SK-N-SH (cell line): Measurements from ENCODE around the gene TMEM209. TPM values are rescaled to one million over a fixed set of nuclear protein-coding genes. Genes with fewer than 3 reads are reported as not detected.

ENCODE experiments used
- CTCF ChIA-PET: fragments of 300-600, 350-600 bp; formaldehyde crosslinking; extraction: SDS; loops from one replicate; lab custom pipeline; 2021; lab: Yijun Ruan, JAX
- POLR2A ChIA-PET: fragments of 350-600 bp; sonication (Branson Sonifier 250); formaldehyde crosslinking; extraction: SDS; loops from one replicate; lab custom pipeline; 2020; ENCODE audit warnings: antibody characterized with exemption, inconsistent platforms; lab: Yijun Ruan, JAX
- DNase-seq: peaks from one replicate; pipeline ENCODE4 v3.0.0; 2012
- H2AFZ ChIP-seq: fragments of 200-600 bp; sonication (generic); 2 replicates; pipeline ENCODE4 v1.8.1; 2016; ENCODE audit warnings: antibody characterized with exemption, mild to moderate bottlenecking, low read depth
- H3F3A ChIP-seq: fragments of 200-600 bp; sonication (generic); replicated peaks from 2 replicates; pipeline ENCODE3; 2016; ENCODE audit warnings: antibody characterized with exemption, mild to moderate bottlenecking; ENCODE audit not compliant: insufficient read depth
- H3K27ac ChIP-seq, 2 experiments: fragments of 200-500 bp in 1 of 2; fragments of 200-600 bp in 1 of 2; sonication (Bioruptor generic) in 1 of 2; sonication (generic), shearing (Covaris generic) in 1 of 2; 2 replicates each; pipeline versions ENCODE4 v1.5.1 to v1.6.1; 2014 to 2016; ENCODE audit warnings: low read depth in 2 of 2, inconsistent platforms in 1 of 2, low read length in 1 of 2, mild to moderate bottlenecking in 1 of 2, mixed read lengths in 1 of 2
- H3K27me3 ChIP-seq: fragments of 200-600 bp; sonication (generic), shearing (Covaris generic); 2 replicates; pipeline ENCODE4 v1.6.1; 2016; ENCODE audit warnings: mixed run types; ENCODE audit not compliant: insufficient read depth
- H3K36me3 ChIP-seq, 2 experiments: fragments of 200-500 bp in 1 of 2; fragments of 200-600 bp in 1 of 2; sonication (Bioruptor generic) in 1 of 2; sonication (generic) in 1 of 2; replicated peaks in 1 of 2; 2 replicates each; pipeline versions ENCODE3 to v1.5.1; 2014 to 2016; ENCODE audit warnings: low read length in 1 of 2, mild to moderate bottlenecking in 1 of 2; ENCODE audit not compliant: insufficient read depth in 2 of 2, control insufficient read depth in 1 of 2
- H3K4me1 ChIP-seq, 2 experiments: fragments of 200-500 bp in 1 of 2; fragments of 200-600 bp in 1 of 2; sonication (Bioruptor generic) in 1 of 2; sonication (generic), shearing (Covaris generic) in 1 of 2; 2 replicates each; pipeline versions ENCODE4 v1.5.1 to v1.6.1; 2014 to 2016; ENCODE audit warnings: low read depth in 1 of 2, low read length in 1 of 2, mixed run types in 1 of 2; ENCODE audit not compliant: insufficient read depth in 2 of 2, control insufficient read depth in 1 of 2
- H3K4me2 ChIP-seq: fragments of 200-600 bp; sonication (generic), shearing (Covaris generic); 2 replicates; pipeline ENCODE4 v1.6.1; 2017; ENCODE audit warnings: mixed run types
- H3K4me3 ChIP-seq, 2 experiments: fragments of 200-500 bp in 1 of 2; fragments of 200-600 bp in 1 of 2; sonication (Bioruptor generic) in 1 of 2; sonication (generic), shearing (Covaris generic) in 1 of 2; 2 replicates each; pipeline versions ENCODE4 v1.5.1 to v1.8.1; 2014 to 2016; ENCODE audit warnings: low read depth in 2 of 2, inconsistent platforms in 1 of 2, low read length in 1 of 2, mild to moderate bottlenecking in 1 of 2, mixed read lengths in 1 of 2, moderate library complexity in 1 of 2
- H3K79me2 ChIP-seq: fragments of 200-600 bp; sonication (generic); 2 replicates; pipeline ENCODE4 v1.8.1; 2017; ENCODE audit warnings: mild to moderate bottlenecking; ENCODE audit not compliant: insufficient read depth
- H3K9ac ChIP-seq: fragments of 200-600 bp; sonication (generic); 2 replicates; pipeline ENCODE4 v1.6.1; 2017; ENCODE audit warnings: mixed run types
- H3K9me2 ChIP-seq: fragments of 200-600 bp; sonication (generic); 2 replicates; pipeline ENCODE4 v1.6.1; 2017; ENCODE audit warnings: mixed run types
- H3K9me3 ChIP-seq: fragments of 200-600 bp; sonication (generic); 2 replicates; pipeline ENCODE4 v1.6.1; 2017; ENCODE audit warnings: mixed run types, mild to moderate bottlenecking, moderate library complexity
- H4K20me1 ChIP-seq: fragments of 200-600 bp; sonication (generic); 2 replicates; pipeline ENCODE4 v1.6.1; 2017; ENCODE audit warnings: mild to moderate bottlenecking, mixed run types; ENCODE audit not compliant: insufficient read depth
- CHD2 ChIP-seq: fragments of 150-350 bp; IDR thresholded peaks from 2 replicates; pipeline ENCODE4 v1.6.1; 2018; ENCODE audit warnings: low read length; ENCODE audit not compliant: partially characterized antibody
- CTCF ChIP-seq: fragments of 200-600 bp; sonication (generic); IDR thresholded peaks from 2 replicates; pipeline ENCODE4 v1.6.1; 2017; ENCODE audit warnings: antibody characterized with exemption, mild to moderate bottlenecking, moderate library complexity
- EZH2phosphoT487 ChIP-seq: fragments of 200-600 bp; sonication (generic); IDR thresholded peaks from 2 replicates; pipeline ENCODE4 v1.6.1; 2017; ENCODE audit warnings: low read depth, mixed run types, mild to moderate bottlenecking, antibody characterized with exemption, moderate library complexity, borderline replicate concordance
- FOSL2 ChIP-seq: IDR thresholded peaks from 2 replicates; pipeline ENCODE4 v1.4.0; 2012; ENCODE audit warnings: low read depth, mild to moderate bottlenecking, moderate library complexity, borderline replicate concordance
- GABPA ChIP-seq: IDR thresholded peaks from 2 replicates; pipeline ENCODE4 v1.4.0; 2012; ENCODE audit warnings: low read depth, mild to moderate bottlenecking
- JUND ChIP-seq: IDR thresholded peaks from 2 replicates; pipeline ENCODE4 v1.4.0; 2012
- MXI1 ChIP-seq: IDR thresholded peaks from 2 replicates; pipeline ENCODE4 v1.6.1; 2012; ENCODE audit warnings: mild to moderate bottlenecking, low read depth, low read length, improper control_type of control experiment
- NRF1 ChIP-seq: IDR thresholded peaks from 2 replicates; pipeline ENCODE4 v1.6.1; 2012; ENCODE audit warnings: low read depth, mild to moderate bottlenecking, low read length
- PBX3 ChIP-seq: IDR thresholded peaks from 2 replicates; pipeline ENCODE4; 2012
- RXRA ChIP-seq: IDR thresholded peaks from 2 replicates; pipeline ENCODE4 v1.4.0; 2012; ENCODE audit warnings: low read depth, mild to moderate bottlenecking, borderline replicate concordance
- SIN3A ChIP-seq: IDR thresholded peaks from 2 replicates; pipeline ENCODE4 v1.6.1; 2012; ENCODE audit warnings: low read depth, mild to moderate bottlenecking, low read length, moderate library complexity, borderline replicate concordance
- TAF1 ChIP-seq: IDR thresholded peaks from 2 replicates; pipeline ENCODE4 v1.6.1; 2012; ENCODE audit warnings: low read depth, mild to moderate bottlenecking, low read length, moderate library complexity, borderline replicate concordance
- TCF12 ChIP-seq: IDR thresholded peaks from 2 replicates; pipeline ENCODE4 v1.4.0; 2012
- USF2 ChIP-seq: fragments of 150-350 bp; IDR thresholded peaks from 2 replicates; pipeline ENCODE4 v1.6.1; 2017; ENCODE audit warnings: antibody characterized with exemption, low read length, low read depth, borderline replicate concordance
- ZBTB33 ChIP-seq: IDR thresholded peaks from 2 replicates; pipeline ENCODE4 v1.4.0; 2012; ENCODE audit warnings: low read depth, borderline replicate concordance
- WGBS: methylation state at CpG from one replicate; pipeline ENCODE4 v1.1.6; 2017; ENCODE audit warnings: low lambda C conversion rate; 5-methylcytosine and 5-hydroxymethylcytosine counted together
- polyA plus RNA-seq, 3 experiments: library from polyadenylated mRNA; depleted of rRNA; stranded (reverse); fragments of >200 nt; gene quantifications; 2 replicates each; pipeline ENCODE4 v1.2.3, GENCODE V29; 2012

Gene TMEM209
- polyA plus RNA-seq, 1 of the 3 experiments (the other 2 are of a cell fraction), result 14.9 TPM

- TF ChIP-seq USF2 (no peak), JUND (no peak), PBX3 (no peak), FOSL2 (no peak), GABPA (no peak), CHD2 (no peak), TAF1 (no peak), CTCF (no peak), TCF12 (no peak), MXI1 (no peak), NRF1 (no peak), RXRA (no peak), ZBTB33 (no peak), EZH2phosphoT487 (no peak), SIN3A (no peak)
- POLR2A ChIA-PET, result interaction anchor here (0.7 kb wide), 1 partner anchor 24 kb away, joined by 3 read pairs; no protein-coding TSS in a partner anchor
Observed at GRCh38 chr7:130181263-130181605, 24.0 kb downstream of the TMEM209 start.

More at GRCh38 chr7:130181263-130181605, 24.0 kb downstream of the TMEM209 start:
- H3K9ac ChIP-seq, result no peak overlapping the region
- no peak overlapping the region for H3K4me2 ChIP-seq
- CTCF ChIA-PET, result interaction anchor here (0.6 to 1.3 kb wide), 6 partner anchors 10 to 618 kb away, joined by 3 read pairs; no protein-coding TSS in a partner anchor
- no peak for DNase-seq
- no peak overlapping the region for H3K4me3 ChIP-seq
- no peak overlapping the region for H3K27ac ChIP-seq
- no peaks in the 10 kb centered on the region for H3K4me1 ChIP-seq
- H3K9me3 ChIP-seq, result no peaks in the 10 kb centered on the region
- H3K79me2 ChIP-seq, result no peaks in the 10 kb centered on the region
- peaks cover 43 to 51% of the 10 kb centered on the region in 2 experiments for H3K36me3 ChIP-seq
- H3K9me2 ChIP-seq, result no peaks in the 10 kb centered on the region
- H4K20me1 ChIP-seq, result no peaks in the 10 kb centered on the region
- WGBS, result 94% methylated on average over 2 of the region's 2 CpGs
- no peaks in the 10 kb centered on the region for H3F3A ChIP-seq
- no peaks in the 10 kb centered on the region for H3K27me3 ChIP-seq
- H2AFZ ChIP-seq, result no peak overlapping the region
